Measurements from ENCODE around the gene HLA-DRA.

HLA-DRA gene

DNA sequence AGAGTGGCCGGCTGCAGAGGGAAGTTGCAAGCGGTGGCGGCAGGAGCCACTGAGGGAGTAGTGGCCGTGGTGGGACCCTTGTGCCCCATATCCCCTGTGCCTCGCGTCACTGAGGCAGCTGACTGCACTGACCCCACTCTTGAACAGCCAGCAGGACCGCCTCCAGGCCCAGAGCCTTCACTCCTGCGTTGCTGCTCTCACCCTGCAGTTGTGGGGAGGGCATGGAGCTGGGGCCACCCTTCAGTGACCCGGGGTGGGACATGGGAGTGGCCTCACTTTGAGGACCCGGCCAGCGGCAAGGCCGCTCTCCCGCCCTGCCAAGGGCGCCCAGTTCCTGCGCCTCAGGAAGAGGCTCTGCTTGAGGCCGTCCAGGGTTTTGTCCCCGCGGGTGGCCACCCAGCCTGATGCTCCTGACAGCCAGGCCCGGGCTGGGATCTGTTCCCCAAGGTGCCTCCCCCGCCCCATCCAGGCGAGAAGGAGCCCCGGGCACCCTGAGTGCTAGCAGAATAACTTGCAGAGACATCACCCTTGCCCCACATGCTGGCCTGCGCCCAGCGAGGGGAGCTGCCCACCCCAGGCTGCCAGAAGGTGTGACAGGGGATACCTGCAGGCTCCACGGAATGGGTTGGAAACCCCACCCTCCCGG lies 44.4 kb downstream of the HLA-DRA start:
- no peak for DNase-seq

DNA sequence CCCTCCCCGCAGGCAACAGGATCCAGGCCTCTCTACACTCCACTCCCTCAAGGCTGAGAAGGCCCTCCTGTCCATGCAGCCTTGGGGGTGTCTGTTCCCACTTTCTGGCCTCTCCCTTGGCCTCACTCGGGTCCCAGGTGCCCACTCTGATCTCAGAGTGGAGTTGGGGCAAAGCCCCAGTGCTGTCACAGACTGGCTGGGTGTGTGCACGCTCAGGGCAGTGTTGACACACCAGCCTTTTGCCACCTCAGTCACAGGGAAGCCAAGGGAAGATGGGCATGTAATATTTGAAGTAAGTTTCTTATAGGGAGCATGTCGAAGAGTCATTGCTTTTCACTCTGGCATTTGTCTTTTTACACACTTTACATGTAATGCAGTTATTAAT lies 44.9 kb downstream of the HLA-DRA start:
- DNase-seq: no peak

DNA sequence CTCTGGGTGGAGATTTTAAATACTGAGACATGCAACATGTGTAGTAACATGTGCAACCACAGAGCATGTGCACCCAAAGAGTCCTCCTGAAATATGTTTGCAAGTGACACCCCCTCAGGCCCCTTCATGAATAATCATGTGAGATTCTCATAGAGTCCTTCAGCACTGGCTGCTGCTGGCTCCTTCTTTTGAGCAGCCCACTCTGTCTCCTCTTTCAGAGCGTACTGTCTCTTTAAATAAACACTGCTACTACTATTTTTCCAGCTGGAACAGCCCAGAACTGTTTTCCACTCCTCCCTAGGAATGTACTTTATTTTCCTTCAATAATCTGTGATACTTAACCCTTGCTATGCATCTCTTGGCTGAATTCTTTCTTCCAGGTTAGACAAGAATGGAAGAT lies 48.4 kb downstream of the HLA-DRA start:
- DNase-seq: no peak

DNA sequence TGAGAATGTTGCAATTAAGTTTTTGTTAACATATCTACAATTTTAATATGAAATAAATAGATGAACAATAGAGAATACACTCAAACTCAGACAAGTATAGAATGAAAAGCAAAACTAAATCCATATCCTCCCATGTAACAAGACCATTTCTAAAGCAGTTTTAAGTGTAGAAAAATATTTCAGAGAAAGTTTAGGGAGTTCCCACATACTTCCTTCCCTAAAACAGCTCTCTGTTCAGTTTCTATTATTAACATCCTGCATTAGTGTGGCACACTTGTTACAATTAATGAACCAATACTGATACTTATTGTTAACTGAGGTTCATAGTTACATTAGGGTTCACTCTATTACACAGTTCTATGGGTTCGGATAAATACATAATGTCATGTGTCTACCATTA lies 52.0 kb downstream of the HLA-DRA start:
- no peak for DNase-seq

DNA sequence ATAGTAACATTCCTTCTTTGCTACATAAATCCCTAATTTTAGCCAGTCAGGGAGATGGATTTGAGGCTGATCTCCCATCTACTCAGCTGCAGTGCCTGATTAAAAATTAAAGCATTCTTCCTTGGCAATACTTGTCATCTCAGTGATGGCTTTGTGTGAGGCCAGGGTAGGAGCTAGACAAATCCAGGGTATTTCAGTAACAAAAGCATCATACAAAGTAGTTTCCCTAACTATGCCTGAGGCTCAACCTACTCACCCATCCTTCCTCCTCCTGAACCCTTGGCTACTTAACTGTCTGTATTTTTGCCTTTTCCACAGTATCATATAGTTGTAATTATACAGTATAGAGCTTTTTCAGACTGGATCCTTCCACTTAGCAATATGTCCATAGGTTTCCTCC lies 52.7 kb downstream of the HLA-DRA start:
- no peak for DNase-seq
